Pancreas (tissue), 10 donors: ENCODE data around the gene PCSK1N. TPM values are rescaled to one million over a fixed set of nuclear protein-coding genes. Genes with fewer than 3 reads are reported as not detected.
A peak's percentile ranks its signal among the peaks of the same experiment; 100 is the strongest.
"Not testable (repeated sequence)": the region's sequence is repeated elsewhere in the genome, so short reads cannot be mapped to it uniquely, and the experiment has no call there.

Experiments used
- ATAC-seq, 4 donors: fragments of 200-7000 bp; cut with Tn5 transposase; one replicate each; pipeline versions ENCODE4 v1.8.0 to v1.9.1; 2020; ENCODE audit warnings: mild to moderate bottlenecking in 4 of 4, moderate library complexity in 4 of 4
- DNase-seq, 6 donors: peaks; one replicate each; pipeline ENCODE4 v3.0.0-alpha.2; 2020
- FAIRE-seq: peaks from 2 replicates; lab custom pipeline; 2012; peaks lifted over from hg19 to GRCh38; lab: Jason Lieb, UNC
- H3K27ac ChIP-seq, 4 donors: fragments of 200-600 bp; sonication (generic); 1 replicate in 3 of 4; 2 replicates in 1 of 4; pipeline versions ENCODE4 v1.5.0 to v1.8.0; 2020
- H3K27me3 ChIP-seq, 4 donors: fragments of 200-600 bp; one replicate each; pipeline ENCODE4 v1.8.0; 2021
- H3K36me3 ChIP-seq, 3 donors: fragments of 200-600 bp; sonication (generic) in 1 of 3; one replicate each; pipeline versions ENCODE4 v1.5.0 to v1.8.0; 2020 to 2021
- H3K4me1 ChIP-seq, 3 donors: fragments of 200-600 bp; one replicate each; pipeline ENCODE4 v1.8.0; 2021
- H3K4me3 ChIP-seq, 4 donors: fragments of 200-600 bp; sonication (generic) in 2 of 4; one replicate each; pipeline versions ENCODE4 v1.5.0 to v1.8.0; 2020 to 2021
- H3K9me3 ChIP-seq, 4 donors: fragments of 200-600 bp; one replicate each; pipeline ENCODE4 v1.8.0; 2021
- WGBS, 2 donors: extraction: QIAGEN DNeasy Blood & Tissue Kit; methylation state at CpG; one replicate each; pipeline ENCODE4 v1.1.7; 2013; 5-methylcytosine and 5-hydroxymethylcytosine counted together
- intact Hi-C, 3 donors: fragments of 100-400 bp; cut with DNase I; formaldehyde crosslinking; loops; one replicate each; pipeline versions ENCODE4 v1.11.1 to v1.14.2; 2022
- polyA plus RNA-seq, 2 donors: library from polyadenylated mRNA; stranded (reverse); fragments of 200-250 nt; gene quantifications; one replicate each; pipeline ENCODE4 v1.2.3, GENCODE V29; 2013
- total RNA-seq, 6 donors: library from RNA; stranded (reverse); fragmentation: NEBNext Ultra II Directional in 4 of 6; extraction: Animal tissue kit (Norgen Biotek cat#: 25700) in 4 of 6; gene quantifications; one replicate each; pipeline versions ENCODE4 v1.2.1 to v1.2.4, GENCODE V29; 2021 to 2023
- TF ChIP-seq, protein P1 (sequence below), 4 donors: fragments of 200-600 bp; sonication (generic) in 3 of 4; IDR thresholded peaks; one replicate each; pipeline versions ENCODE4 v1.5.0 to v1.8.0; 2021; ENCODE audit warnings: antibody characterized with exemption in 4 of 4
- donor health status: healthy with polysubstance abuse.
- donor health status: DM: no; HTN: no; CAD: no; lungs with moderate emphysema.
- donor health status: DM: no; HTN: no; CAD: no.
- donor health status: control.
- donor health status: control.
- donor health status: Bipolar disorder and iron deficiency.
- donor health status: DM: yes; HTN: yes; CAD: no.
- donor health status: DM: no; HTN: no; CAD: no.
- donor health status: DM: no; HTN: no; CAD: no.
- donor health status: DM: yes; HTN: yes; CAD: no.

The PCSK1N gene, protein sequence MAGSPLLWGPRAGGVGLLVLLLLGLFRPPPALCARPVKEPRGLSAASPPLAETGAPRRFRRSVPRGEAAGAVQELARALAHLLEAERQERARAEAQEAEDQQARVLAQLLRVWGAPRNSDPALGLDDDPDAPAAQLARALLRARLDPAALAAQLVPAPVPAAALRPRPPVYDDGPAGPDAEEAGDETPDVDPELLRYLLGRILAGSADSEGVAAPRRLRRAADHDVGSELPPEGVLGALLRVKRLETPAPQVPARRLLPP
- 10 to 100 TPM; 10.3 to 50.5 (median 20.1) TPM for total RNA-seq
- polyA plus RNA-seq = 100 to 1,000 TPM; 167 to 368 TPM

DNA sequence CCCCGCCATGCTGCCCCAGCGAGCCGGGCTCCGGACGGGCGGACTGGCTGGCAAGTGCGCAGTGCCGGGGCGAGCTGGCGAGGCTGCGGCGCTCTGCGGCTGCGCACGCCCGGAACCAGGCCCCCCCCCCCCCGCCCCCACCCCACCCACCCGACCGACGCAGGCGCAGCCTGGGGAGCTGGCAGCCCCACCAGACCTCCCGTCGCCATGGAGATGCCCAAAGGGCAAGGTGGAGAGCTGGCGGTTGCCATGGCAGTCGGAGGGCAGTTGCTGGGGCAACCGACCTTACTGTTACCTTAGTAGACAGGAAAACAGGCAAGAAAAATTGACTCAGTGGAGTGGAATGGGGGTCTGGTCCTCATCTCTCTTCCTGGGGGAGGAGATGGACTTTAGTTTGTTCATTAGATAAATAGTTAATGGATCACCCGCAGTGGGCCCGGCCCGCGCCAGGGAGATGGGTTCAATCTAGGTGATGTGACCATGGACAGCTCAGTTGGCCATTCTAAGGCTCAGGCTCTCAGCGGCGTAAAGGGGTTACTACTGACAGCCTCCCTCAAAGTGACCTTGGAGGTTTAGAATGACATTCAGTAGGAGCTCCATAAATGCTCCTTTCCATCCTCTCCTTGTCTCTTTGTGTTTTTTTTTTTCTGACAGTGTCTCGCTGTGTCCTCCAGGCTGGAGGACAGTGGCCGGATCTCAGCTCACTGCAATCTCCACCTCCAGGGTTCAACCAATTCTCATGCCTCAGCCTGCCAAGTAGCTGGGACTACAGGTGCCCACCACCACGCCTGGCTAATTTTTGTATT lies at the start of gene PCSK1N:
Gene PCSK1N, minus strand, starts transcription at position 87 of the 806 bp plus-strand sequence. Its CDS starts 78 bp downstream, at position 9.
- no peaks in the 10 kb centered on the region for H3K36me3 ChIP-seq
- H3K9me3 ChIP-seq = no peaks in the 10 kb centered on the region
- H3K4me1 ChIP-seq = no peaks in the 10 kb centered on the region
- peaks cover 0 to 18% (median 7%) of the 10 kb centered on the region in 4 donors for H3K27me3 ChIP-seq
- peak within 1 kb of the TSS in 1 of 4 donors; percentile 33 for H3K4me3 ChIP-seq
- FAIRE-seq (no peak), DNase-seq (peak in 1 of 6 donors; percentile 24), ATAC-seq (peak in 3 of 4 donors; percentile 16 to 82 (median 80))
- intact Hi-C loops = no loop called here
- TF ChIP-seq, protein P1, sequence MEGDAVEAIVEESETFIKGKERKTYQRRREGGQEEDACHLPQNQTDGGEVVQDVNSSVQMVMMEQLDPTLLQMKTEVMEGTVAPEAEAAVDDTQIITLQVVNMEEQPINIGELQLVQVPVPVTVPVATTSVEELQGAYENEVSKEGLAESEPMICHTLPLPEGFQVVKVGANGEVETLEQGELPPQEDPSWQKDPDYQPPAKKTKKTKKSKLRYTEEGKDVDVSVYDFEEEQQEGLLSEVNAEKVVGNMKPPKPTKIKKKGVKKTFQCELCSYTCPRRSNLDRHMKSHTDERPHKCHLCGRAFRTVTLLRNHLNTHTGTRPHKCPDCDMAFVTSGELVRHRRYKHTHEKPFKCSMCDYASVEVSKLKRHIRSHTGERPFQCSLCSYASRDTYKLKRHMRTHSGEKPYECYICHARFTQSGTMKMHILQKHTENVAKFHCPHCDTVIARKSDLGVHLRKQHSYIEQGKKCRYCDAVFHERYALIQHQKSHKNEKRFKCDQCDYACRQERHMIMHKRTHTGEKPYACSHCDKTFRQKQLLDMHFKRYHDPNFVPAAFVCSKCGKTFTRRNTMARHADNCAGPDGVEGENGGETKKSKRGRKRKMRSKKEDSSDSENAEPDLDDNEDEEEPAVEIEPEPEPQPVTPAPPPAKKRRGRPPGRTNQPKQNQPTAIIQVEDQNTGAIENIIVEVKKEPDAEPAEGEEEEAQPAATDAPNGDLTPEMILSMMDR (IDR thresholded peaks at IDR 0.05) = no peak
- WGBS, 2 donors = 12 to 34% methylated on average over 23 to 31 of the region's 35 CpGs
- no peak within 1 kb of the TSS for H3K27ac ChIP-seq

DNA sequence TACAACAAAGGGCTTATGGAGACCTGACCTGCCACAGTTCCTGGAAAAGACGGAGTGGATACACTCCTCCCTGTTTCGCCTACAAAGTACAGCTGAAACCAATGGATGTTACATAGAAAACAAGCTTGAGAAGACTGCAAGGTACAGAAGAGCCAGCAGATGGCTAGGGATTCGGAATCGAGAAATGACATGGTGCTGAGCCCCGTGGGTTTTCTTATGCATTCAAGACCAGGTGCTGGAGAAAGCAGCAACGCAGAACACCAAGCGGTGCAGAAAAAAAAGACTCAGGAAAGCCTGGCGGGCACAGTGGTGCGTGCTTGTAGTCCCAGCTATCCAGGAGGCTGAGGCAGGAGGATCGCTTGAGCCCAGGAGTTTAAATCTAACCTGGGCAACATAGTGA lies 48.3 kb upstream of the PCSK1N start:
- Histone ChIP-seq H3K27ac (no peak overlapping the region), H3K4me3 (no peak overlapping the region), H3K4me1 (no peaks in the 10 kb centered on the region), H3K36me3 (no peaks in the 10 kb centered on the region), H3K9me3 (no peaks in the 10 kb centered on the region), H3K27me3 (peaks cover 0 to 7% (median 0%) of the 10 kb centered on the region in 4 donors)
- FAIRE-seq = no peak
- WGBS, 2 donors = 52 to 68% methylated on average over 10 of the region's 10 CpGs
- no peak for DNase-seq
- TF ChIP-seq, protein P1 (IDR thresholded peaks at IDR 0.05) = no peak
- intact Hi-C loops = no loop called here
- no peak for ATAC-seq

DNA sequence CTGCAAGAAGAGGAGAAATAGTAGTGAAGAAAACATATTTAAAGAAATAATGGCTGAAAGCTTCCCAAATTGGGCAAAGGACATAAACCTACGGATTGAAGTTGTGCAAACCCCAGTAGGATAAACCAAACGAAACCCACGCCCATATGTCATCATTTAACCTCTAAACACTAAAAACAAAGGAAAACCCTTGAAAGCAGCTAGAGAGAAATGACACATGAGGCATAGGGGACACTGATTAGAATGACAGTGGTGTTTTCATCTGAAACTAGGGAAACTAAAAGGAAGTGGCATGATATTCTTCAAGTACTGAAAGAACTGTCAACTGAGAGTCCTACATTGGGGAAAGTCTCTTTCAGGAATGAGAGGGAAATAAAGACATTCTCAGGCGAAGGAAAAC lies 41.5 kb upstream of the PCSK1N start:
- H3K4me3 ChIP-seq, FAIRE-seq, H3K4me1 ChIP-seq, ATAC-seq, H3K36me3 ChIP-seq, intact Hi-C loops, H3K9me3 ChIP-seq, DNase-seq, H3K27ac ChIP-seq: not testable (repeated sequence)
- WGBS, 2 donors = 45 to 59% methylated on average over 4 of the region's 4 CpGs
- peaks cover 0 to 18% (median 3%) of the 10 kb centered on the region in 4 donors for H3K27me3 ChIP-seq

DNA sequence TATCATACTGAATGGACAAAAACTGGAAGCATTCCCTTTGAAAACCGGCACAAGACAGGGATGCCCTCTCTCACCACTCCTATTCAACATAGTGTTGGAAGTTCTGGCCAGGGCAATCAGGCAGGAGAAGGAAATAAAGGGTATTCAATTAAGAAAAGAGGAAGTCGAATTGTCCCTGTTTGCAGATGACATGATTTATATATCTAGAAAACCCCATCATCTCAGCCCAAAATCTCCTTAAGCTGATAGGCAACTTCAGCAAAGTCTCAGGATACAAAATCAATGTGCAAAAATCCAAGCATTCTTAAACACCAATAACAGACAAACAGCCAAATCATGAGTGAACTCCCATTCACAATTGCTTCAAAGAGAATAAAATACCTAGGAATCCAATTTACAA lies 36.6 kb upstream of the PCSK1N start:
- intact Hi-C loops, H3K36me3 ChIP-seq, H3K27me3 ChIP-seq, H3K4me1 ChIP-seq, H3K9me3 ChIP-seq, H3K27ac ChIP-seq, FAIRE-seq, DNase-seq, H3K4me3 ChIP-seq, ATAC-seq: not testable (repeated sequence)
- WGBS, 2 donors = 13 to 50% methylated on average over 1 of the region's 2 CpGs

DNA sequence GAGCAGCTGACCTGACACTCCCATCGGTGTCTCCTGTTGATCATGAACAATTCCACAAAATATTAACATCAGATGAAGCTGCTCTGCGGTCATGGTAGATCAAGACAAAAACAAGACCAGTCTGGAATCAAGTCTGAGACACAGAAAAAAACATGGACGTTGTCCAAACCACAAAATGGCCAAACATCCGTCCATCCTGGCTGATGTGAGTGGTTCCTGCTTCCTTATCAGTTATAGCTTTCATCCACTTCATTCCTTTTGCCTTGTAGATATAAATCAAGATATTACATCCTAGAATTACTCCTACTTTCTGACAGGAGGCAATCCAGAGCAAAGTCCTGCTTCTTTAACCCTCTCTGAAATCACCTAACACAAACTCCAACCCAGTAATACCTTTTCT lies 28.8 kb upstream of the PCSK1N start:
- FAIRE-seq (no peak), ATAC-seq (no peak), DNase-seq (no peak)
- H3K27me3 ChIP-seq = no peaks in the 10 kb centered on the region
- no peaks in the 10 kb centered on the region for H3K9me3 ChIP-seq
- intact Hi-C loops = no loop called here
- no peak overlapping the region for H3K27ac ChIP-seq
- no peak overlapping the region for H3K4me3 ChIP-seq
- H3K36me3 ChIP-seq = no peaks in the 10 kb centered on the region
- TF ChIP-seq, protein P1 (IDR thresholded peaks at IDR 0.05) = no peak
- WGBS, 2 donors = 31 to 37% methylated on average over 4 of the region's 4 CpGs
- H3K4me1 ChIP-seq = no peaks in the 10 kb centered on the region
